ENCODE measurements around the gene PTBP3.

- TF ChIP-seq GATA2 (IDR thresholded peaks at IDR 0.05; ENCODE audit: low read depth, low read length), result no peak
- no peak for TF ChIP-seq GATA3 (IDR thresholded peaks at IDR 0.05; ENCODE audit: low read depth, low read length)
Measured at GRCh38 chr9:112252194-112252593, 81.2 kb downstream of the PTBP3 start.

Data from SH-SY5Y (cell line).